HG03342 (cell line): ENCODE data around the gene POU2F2.
A peak's percentile ranks its signal among the peaks of the same experiment; 100 is the strongest.

ENCODE experiments used
- ATAC-seq: cut with Tn5 transposase; IDR thresholded peaks from one replicate; pipeline ENCODE4 v1.9.1; 2021; ENCODE audit warnings: mild to moderate bottlenecking, moderate library complexity; ENCODE audit not compliant: unreplicated experiment

Gene POU2F2

DNA sequence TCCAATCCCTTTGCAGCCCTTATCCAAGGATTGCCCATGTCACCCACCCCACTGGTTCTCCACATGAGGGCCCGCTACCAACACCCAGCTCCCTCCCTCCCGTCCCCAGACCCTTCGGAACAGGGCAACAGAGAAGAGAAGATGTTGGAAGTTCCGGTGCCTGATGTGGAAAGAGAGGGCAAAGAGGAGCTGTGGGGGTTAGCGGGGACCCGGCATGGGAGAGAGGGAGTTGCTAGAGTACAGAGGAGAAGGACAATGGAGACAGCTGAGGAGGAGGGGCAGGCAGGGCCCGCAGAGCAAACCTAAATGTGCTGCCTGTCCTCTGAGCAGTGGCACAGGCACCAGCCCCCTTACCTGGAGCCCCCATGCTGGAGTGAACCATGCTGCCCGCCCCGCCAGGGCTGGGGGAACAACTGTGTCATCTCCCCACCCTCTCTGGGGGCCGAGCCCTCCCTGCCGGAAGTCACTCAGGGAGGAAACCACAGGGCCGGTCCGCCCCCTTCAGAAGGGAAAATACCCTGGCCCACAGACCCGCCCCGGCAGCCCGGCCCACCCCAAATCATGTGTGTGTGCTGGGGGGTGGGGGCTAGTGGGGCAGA is at the start of gene POU2F2:
Gene POU2F2, minus strand, starts transcription at position 417 of the 599 bp plus-strand sequence. Its CDS starts 35 bp downstream, at position 382.
- peak; percentile 39 for ATAC-seq

DNA sequence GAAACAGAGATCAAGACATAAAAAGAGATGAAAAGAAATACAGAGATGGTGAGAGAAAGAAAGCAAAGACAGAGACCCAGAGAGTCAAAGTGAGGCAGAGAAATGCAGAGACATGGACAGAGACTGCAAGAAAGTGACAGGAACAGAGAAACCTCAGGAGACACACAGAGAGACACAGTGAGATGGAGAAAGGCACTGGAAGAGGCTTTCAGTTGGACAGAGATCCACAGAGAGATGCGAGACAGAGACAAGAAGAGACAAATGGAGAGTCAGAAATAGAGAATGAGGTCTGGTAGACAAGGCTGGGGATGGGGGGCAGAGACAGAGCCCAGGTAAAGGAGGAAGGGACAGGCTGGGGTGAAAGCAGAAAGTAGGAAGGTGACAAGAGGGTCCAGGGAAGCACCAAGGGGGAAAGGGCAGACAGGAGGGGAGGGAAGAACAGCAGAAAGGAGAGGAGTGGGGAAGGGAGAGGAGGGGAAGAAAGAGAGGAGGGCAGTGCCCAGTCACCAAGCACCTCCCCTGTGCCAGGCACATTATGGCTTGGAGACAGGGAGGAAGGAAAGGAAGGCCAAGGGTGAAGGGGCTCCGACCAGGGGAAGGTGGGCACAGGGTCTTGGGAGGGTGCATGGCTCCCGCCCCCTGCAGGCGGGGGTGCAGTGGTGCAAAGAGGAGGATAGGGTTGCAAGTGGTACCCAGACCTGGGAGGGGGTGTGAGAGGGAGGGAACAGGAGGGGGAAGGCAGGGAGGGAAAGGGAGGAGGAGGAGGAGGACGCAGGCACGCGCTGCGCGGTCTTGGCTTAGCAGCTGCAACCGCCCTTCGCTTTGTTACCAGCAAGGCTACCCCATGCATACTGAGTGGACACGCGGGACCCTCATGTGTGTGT is 46.8 kb upstream of the POU2F2 start:
- no peak for ATAC-seq

DNA sequence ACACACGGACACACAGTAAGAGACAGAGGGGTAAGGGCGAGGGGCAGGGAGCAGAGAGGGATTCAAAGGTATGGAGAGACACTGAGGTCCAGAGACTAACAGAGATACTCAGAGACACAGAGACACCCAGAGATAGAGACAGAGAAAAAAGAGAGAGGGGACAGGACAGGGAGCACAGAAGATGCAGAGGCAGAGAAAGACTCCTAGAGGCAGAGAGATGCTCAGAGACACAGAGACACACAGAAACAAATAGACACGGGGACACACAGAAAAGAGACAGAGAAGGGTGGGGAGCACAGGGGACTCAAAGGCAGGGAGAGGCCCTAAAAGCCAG is 45.4 kb upstream of the POU2F2 start:
- no peak for ATAC-seq

DNA sequence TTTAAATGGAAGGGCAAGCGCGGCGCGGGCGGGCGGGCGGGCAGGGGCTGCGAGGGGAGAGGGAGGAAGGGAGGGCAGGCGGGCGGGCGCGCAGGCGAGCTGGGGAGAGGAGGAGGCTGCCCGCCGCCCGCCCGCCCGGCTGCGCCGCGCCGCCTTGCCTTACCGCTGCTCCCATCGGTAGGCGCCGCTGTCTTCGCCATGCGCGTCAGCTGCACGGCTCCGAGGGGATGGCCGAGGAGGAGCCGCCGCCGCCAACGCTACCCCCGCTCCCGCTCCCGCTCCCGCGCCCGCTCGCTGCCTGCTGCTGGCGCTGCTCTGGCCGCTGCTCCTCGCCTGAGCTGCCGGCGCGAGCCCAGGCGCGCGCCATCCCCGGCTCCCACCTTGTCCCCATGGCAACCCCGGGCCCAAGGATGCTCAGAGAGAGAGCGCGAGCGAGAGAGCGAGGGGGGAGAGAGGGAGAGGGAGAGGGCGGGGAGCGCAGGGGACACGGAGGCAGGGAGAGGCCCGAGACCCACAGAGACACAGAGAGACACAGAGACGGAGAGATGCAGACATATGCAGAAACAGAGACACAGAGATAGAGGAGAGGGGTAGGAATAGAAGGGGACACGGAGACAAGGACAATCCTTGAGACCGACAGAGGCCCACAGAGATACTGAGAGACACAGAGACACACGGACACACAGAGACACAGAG is 44.9 kb upstream of the POU2F2 start:
- ATAC-seq, result no peak

DNA sequence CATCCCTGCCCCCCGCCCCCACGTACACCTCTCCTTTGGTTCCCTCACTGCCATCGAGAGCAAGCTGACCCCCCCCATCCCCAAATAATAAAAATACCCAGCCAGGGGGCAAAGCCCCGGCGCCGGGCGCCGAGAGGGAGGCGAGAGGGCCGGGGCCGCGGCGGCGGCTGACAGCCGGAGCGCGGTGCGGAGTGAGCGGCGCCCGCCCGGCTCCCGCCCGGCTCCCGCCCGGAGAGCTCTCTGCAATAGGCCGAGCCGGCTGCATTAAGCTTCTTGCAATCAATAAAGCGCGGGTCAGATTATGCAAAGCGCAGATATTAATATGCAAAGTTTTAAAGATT is 44.4 kb upstream of the POU2F2 start:
- no peak for ATAC-seq

DNA sequence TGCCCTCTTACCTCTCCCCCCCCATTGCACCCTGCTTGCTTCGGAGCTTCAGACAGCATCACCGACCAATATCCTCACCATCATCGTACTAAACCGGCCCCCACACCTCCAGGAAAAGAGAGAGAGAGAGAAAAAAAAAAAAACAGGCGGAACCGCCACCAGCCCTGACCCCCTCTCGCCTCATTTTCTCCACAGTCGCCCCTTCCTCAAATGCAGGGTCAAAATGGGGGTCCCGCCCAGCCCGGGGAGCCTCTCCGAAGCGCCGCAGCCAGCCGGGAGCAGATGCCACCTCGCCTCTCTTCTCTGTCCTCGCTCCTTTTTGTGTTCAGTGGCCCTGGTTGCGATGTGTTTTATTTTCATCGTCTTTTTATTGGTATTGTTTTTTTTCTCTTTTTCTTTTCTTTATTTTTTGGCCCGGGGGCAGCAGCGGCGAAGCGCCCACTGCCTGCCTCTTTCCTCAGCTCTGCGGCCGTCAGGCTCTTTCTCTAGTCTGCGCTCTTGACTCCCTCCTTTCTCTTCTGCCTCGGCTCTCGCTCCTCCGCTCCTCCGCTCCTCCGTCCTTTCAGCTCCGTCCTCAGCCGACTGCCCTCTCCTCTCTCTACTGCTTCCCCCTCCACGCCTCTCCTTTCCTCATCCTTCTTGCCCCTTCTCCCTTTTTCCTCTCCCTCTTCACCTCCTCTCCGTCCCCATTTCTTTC is 43.9 kb upstream of the POU2F2 start:
- ATAC-seq, result no peak

DNA sequence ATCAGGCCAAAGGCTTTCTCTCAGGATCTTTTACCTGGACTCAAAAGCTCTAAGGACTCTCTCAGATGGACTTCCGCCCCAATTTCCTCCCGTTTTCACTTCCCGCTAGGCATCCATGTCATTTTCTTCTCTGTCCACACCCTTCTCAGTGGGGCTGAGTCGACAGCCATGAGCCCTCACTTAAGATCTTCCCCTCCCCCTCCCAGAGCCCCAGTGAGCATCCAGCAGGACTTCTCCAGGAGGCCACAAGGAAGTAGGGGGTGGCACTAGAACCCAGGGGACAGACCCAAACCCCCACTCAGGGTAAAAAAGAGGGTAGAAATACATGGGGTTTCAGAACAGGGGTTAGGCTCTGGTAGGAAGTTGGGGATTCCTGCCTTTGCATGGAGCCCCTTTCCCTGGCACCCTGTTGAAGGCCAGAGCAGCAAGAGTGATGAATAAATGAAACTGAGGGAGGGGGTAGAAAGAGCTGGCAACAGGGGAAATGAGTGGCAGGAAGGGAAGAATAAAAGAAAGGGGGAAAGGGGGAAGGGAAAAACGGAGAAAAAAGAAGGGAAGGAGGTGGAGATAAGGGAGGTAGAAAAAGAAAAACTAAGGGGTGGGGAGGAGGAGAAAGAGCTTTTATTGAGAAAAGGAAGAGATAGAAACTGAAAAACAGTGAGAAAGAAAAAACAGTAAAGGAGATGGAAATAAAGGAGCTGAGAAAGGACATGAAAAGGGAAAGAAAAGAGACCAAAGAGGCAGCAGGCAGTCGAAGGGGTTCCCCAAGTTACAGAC is 42.9 kb upstream of the POU2F2 start:
- no peak for ATAC-seq

DNA sequence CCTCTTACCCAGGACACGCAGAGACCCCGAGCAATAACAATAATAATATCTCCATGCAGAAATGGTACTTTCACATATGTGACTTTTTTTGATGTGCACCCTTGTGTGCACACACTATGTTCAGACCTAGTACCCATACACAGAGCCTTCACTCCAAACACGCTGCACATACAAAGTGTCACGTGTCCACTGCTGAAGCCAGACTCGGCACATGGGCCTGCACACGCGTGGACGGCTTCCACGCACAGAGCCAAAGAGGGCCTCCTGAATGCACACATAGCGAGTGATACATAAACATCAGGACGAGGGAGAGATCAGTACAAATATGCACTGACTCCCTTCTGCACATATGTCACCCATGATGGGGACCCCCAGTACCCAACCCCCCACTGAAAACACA is 41.9 kb upstream of the POU2F2 start:
- ATAC-seq, result no peak

DNA sequence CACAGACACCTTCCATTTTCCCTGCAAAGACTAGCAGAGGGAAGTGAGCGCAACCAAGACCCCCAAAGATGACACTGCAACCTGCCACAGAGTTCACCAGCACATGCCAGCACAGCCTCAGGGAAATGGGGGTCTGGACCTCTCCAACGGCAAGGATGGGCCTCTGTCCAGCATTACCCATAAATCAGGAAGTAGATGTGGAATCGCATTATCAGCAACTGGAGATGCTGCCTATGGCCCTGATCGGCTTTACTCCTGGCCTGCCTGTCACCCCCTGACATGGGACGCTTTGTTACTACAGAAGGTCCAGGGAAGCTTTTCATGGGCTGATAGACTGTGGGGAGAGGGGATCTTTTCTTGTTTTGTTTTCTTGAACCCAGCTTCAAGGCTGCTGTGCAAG is 41.4 kb upstream of the POU2F2 start:
- no peak for ATAC-seq

DNA sequence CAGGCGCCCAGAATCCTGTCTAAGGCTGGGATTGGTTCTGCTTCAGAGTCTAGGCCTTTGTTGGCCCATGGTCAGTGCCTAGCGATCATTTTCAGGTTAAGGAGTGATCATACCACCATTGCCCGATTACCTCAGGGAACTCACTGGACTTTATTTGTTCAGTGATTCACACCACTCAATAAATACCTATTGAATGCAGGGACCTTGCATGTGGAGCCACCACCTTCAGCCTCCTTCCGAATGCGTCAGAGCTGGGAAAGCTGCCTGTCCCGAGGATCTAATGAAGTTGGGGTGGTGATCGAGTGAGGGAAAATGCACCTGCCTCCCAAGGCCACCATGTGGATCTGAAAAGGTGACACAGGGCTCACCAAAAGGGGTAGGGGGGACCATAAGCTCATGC is 40.0 kb upstream of the POU2F2 start:
- no peak for ATAC-seq

DNA sequence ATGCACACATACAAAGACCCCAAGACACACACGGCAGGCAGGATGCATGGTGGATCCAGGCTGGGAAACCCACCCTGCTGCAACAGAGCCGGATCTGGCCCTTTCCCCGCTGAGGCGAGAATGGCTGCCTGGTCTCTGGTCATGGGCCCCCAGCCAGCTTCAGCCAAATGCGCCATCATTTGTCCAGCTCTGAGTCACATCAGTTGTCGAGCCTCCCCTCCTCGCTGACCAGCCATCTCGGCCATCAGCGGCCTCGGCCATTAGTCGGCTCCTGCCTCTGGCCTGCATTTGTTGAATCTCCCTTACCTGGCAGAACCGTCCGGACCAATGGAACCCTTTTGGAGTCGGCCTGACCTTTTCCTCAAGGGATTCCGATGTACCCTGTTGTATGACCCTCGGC is 38.5 kb upstream of the POU2F2 start:
- ATAC-seq, result no peak

DNA sequence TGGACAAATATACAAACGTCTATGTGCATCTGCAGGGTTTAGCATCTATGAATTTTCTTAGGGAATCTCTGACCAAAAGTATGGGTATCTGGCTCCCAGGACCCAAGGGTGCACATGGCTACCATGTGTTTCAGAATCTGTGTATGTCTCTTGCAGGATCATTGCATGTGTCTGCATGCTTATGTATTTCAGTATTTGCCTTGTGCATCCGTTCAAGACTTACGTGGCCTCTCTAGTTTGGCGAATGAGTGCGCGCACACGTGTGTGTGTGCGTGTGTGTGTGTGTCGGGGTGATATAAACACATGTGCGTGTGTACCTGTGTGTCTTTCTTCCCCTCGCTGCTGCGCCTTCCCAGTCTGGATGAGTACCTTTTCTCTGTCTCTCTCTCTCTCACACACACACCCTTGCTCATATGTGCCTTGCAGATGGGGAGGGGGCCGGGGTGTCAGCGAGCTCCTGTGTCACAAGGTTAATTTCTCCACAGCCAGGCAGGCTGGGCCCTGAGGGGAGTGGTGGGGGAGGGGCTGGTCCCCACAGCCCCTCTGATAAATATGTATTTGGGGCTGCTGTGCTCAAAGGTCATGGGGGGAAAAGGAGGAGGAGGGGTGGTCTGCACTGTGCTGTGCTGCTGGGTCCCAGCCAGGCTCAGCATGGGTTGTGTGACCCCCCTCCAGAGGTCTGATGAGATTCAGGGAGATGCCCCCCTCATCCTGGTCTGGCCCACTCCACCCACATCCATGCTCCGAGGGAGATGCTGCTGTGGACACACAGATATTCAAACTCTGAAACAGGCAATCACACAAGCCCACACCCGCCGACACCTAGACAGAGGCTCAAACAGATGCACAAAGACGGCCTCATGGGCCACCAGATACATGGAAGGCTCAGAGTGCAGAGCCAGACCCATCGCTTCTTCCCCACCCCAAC is 37.5 kb upstream of the POU2F2 start:
- no peak for ATAC-seq

DNA sequence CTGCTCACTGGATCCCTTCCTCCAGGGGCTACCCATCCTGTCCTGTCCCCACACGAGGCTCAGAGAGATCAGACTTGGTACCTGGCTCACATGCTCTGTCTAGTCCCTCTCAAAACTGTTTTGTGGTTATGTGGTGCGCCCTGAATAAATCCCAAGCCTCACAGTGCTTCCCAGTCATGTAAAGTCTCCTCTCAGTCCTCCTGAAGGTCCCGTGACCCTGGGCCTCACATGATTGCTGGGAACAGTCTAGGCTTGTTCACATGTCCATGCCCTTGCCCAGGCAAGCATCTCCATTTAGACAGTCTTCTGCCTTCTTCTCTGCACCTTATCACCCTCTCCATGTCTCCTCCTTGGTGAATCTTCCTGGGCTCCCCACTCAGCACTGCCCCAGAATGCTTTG is 36.0 kb upstream of the POU2F2 start:
- no peak for ATAC-seq

DNA sequence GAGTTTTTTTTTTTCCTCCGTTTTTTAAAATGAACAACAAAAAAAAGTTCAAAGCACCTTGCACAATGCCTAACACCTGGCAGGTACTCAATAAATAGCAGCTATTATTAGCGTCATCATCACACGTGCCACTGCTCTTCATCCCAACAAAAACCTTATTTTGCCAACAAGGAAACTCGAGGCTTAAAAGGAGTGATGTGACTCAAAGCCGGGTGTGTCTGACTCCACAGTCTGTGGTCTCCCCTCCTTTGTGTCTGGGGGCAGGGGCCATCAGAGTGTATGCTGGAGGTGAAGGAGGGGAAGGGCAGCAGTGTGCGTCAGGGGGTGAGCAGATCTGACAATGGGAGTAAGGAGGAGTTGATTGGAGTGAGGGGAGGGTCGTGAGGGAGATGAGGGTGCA is 34.1 kb upstream of the POU2F2 start:
- no peak for ATAC-seq

DNA sequence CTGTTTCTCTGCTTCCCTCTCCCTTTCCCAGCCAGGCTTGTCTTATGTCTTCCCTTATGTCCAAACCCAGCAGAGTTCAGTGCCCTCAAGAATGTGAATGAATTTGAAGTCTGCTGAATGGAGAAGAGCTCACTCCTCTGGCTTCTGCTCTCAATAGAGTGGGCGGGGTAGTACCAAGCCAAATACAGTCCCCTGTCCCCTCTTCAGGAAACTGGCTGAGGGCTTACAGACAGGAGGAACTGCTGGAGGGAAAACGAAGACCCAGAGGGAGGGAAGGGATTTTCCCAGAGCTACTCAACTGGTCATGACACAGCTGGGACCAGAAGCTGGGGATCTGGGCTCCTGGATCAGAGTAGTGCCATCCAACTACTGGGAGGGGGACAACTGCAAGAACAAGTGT is 32.9 kb upstream of the POU2F2 start:
- ATAC-seq, result no peak

DNA sequence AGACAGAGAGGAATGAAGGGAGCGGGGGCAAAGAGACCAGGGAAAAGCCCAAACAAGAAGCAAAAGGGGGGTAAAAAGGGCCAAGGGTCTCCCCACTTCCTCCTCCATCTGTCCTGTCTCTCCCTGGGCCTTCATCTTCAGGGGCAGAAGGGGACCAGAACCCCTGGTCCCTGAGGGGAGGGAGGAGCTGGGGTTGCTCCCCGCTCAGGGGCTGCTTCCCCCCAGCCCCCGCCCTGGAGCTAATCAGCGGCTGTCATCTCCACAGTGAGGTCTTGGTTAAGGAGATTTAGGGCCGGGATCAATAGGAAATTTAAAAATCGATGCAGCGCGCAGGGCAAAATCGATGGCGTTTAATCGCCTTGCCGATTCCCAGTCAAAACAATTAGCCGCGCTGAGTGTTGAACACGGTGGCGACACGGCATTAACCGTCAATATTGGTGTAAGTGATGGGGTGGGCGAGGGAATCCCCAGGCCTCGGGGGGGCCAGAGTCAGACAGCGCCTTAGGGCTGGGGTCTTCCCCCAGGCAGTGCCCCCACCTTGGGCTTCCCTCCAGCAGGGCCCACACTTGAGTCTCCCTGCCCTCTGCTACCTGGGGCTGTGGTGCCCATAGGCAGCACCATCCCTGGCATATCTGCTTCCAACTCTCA is 29.5 kb upstream of the POU2F2 start:
- ATAC-seq, result no peak

DNA sequence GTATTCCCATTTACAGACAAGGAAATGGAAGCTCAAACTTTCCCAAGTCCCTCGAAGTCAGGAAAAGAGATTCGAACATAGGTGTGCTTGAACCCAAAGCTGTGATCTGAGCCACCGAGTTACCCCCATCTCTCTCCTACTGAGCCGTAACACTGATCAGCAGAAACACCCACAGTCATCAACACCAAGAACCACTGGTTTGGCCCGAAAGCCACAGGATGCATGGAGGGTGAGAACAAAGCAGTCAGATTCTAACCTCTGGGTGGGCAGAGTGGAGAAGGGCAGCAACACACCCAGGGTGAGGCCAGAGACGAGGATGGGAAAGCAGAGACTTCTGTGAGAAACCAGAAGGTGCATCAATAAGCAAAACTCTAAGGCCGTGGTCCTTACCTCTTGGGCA is 27.7 kb upstream of the POU2F2 start:
- ATAC-seq, result no peak

DNA sequence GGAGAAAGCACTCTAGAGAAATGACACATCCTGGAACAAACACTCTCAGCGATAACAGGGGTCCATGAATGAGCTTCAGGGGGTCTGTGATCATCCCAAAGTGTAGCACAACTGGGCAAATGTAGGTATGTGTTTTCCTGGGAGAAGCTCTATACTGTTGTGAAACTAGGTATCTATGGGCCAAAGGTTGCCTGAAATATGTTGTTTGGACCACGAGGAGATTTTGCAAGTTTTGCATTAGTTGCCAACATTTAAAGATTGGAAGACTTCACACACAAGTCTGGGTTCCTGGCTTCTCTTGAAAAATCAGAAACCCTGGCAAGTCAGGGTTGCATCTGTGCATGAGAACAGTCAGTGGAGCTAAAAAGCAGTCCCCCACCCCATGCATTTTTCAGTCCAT is 26.7 kb upstream of the POU2F2 start:
- no peak for ATAC-seq

DNA sequence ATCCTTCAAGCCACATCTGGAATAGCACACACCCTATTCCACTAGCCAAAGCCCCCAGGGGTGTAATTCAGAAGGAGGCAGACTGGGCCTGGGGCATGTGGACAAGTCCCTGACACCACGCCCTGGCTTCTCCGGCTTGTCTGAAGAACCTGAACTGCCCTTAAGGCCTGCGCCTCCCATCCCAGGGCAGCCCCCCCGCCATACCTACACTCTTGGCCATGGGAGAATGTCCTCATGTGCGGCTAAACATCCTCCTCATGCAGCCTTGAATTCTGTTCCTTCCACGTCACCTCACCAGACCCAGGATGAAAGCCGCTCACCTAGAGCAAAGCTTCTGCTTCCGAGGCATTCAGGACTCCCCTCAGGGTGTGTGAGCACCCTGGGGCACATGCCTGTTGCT is 24.3 kb upstream of the POU2F2 start:
- ATAC-seq, result no peak
